ENCODE results near the gene ZYX.

The ZYX gene

DNA sequence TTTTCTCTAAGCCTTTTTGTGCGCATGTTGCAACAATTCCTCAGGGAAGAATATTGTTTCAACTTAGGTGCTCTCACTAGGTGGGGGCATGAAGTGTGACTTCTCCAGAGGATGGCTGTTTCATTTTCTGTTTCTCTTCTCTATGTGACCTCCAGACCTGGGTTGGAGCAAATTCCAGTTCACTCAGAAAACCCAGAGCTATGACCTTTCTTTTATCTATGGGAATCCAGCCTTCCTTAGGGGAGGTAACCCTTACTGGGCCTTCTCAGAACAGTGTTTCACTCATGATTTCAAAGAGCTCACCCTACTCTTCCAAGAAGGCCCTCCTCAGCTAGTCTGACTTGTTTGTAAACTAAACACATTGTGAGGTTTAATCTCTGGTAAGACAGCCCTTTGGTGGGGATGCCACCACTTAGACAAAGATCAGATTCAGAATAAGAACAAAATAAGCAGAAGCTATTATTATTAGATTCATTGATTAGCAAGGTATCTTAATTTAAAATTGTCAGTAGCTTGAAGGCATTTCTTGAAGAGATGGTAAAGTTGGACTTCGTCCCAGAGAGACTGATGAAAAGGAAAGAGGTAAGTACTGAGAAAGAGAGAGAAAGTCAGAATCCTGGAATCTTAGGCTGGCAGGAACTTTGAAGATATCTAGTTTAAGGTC is 45.5 kb downstream of the ZYX start:
- Histone ChIP-seq H3K4me3 (ENCODE audit: low read length) (no peak overlapping the region), H3K27ac (ENCODE audit: low read depth, low read length) (no peak overlapping the region), H3K4me1 (ENCODE audit: insufficient read depth, low read length) (no peaks in the 10 kb centered on the region), H3K27me3 (ENCODE audit: insufficient read depth, low read length) (no peaks in the 10 kb centered on the region), H3K9me3 (ENCODE audit: insufficient read depth, low read depth, low read length) (no peaks in the 10 kb centered on the region), H3K36me3 (ENCODE audit: insufficient read depth, low read length) (0 out of 2 replicates have a peak, but pooled peaks cover 1% of the 10 kb centered on the region), H3K9ac (ENCODE audit: low read depth, low read length) (no peak overlapping the region)
- 95% methylated on average over 2 of the region's 2 CpGs for WGBS

DNA sequence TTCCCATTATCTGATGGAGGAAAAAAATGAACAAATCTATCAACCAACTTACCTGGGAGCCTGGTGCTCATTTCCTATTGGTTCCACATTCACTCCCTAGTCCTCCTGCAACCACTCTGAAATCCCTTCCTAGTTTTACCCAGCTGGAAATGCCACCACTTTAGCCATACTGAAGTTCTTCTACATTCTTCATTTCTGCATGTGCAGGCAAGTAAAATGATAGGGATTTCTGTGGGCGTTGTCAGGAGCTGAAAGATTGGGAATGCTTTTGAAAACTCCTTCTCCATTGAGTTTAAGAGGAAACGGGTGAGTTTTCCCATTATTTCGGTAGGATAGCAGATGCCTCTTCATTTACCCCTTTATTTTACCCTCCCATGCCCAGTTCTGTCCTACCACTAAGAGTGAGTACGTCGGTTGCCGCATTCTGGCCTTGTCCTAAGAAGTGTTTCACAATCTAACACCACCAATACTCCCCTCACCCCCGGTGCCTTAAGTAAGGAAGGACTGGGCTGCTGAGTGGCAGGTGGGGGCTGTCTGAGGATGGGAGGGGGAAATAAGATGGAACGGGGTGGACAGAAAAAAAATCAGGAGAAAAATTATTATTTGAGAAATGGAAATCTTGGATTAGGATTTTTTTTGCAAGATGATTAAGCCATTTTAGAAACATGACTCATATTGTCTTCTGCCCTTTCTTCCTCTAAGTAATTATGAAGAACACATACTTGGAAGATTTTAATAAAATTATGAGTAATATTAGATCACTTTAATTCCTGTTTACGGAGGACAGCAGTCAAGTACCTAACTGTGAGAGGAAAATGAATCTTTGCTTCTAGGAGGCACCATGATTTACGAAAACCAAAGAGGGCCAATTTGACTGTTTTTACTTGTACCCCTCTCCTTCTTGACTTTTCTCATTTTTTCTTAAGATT is 48.9 kb downstream of the ZYX start:
- no peaks in the 10 kb centered on the region for H3K4me1 ChIP-seq (ENCODE audit: insufficient read depth, low read length)
- H3K4me3 ChIP-seq (ENCODE audit: low read length) = no peak overlapping the region
- no peak overlapping the region for H3K27ac ChIP-seq (ENCODE audit: low read depth, low read length)
- H3K36me3 ChIP-seq (ENCODE audit: insufficient read depth, low read length) = no peaks in the 10 kb centered on the region
- 92% methylated on average over 10 of the region's 10 CpGs for WGBS
- no peaks in the 10 kb centered on the region for H3K9me3 ChIP-seq (ENCODE audit: insufficient read depth, low read depth, low read length)
- no peaks in the 10 kb centered on the region for H3K27me3 ChIP-seq (ENCODE audit: insufficient read depth, low read length)
- no peak overlapping the region for H3K9ac ChIP-seq (ENCODE audit: low read depth, low read length)

DNA sequence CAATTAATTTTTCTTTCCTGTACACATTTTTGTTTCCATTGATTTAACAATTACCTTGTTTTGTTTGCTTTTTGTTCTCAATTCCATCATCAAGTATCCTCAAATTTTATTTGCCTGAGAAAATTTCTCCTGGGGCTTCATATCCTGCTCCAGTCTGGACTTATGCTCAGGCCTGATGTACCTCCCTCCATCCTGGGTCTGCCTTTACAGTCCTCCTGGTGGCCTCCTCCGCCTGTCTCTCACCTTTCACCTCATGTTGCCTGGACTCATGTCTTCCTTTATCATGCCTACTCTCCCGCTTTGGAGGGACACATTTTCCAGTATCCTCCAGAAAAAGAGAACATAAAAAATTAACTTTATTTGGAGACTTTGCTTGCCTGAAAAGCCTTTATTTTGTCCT is 50.0 kb downstream of the ZYX start:
- no peaks in the 10 kb centered on the region for H3K9me3 ChIP-seq (ENCODE audit: insufficient read depth, low read depth, low read length)
- no peak overlapping the region for H3K9ac ChIP-seq (ENCODE audit: low read depth, low read length)
- no peaks in the 10 kb centered on the region for H3K36me3 ChIP-seq (ENCODE audit: insufficient read depth, low read length)
- H3K4me1 ChIP-seq (ENCODE audit: insufficient read depth, low read length) = peaks cover 2% of the 10 kb centered on the region; the same call in 1 of the 2 replicates
- 85% methylated on average over 2 of the region's 2 CpGs for WGBS
- no peaks in the 10 kb centered on the region for H3K27me3 ChIP-seq (ENCODE audit: insufficient read depth, low read length)
- no peak overlapping the region for H3K4me3 ChIP-seq (ENCODE audit: low read length)
- no peak overlapping the region for H3K27ac ChIP-seq (ENCODE audit: low read depth, low read length)

DNA sequence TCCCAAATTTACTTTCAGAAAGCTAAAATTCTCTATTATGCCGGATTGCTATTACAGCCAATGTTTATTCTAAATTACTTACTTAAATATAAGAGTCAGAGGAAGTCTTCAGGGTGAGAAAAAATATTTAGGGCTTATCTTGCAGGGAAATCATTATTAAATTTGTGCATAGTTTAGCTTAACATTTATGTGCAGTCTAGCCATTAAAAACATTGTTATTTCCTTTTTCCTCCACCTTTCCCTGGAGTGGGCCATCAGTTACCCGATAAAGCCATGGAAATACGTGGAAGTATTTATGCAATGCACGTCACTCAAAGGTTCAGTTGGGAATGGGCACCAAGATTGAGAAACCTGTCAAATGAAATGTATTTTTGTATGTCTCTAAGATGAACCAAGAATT is 52.6 kb downstream of the ZYX start:
- H3K36me3 ChIP-seq (ENCODE audit: insufficient read depth, low read length) = no peaks in the 10 kb centered on the region
- no peaks in the 10 kb centered on the region for H3K9me3 ChIP-seq (ENCODE audit: insufficient read depth, low read depth, low read length)
- H3K4me1 ChIP-seq (ENCODE audit: insufficient read depth, low read length) = peaks cover 14% of the 10 kb centered on the region; the same call in 1 of the 2 replicates
- no peak overlapping the region for H3K9ac ChIP-seq (ENCODE audit: low read depth, low read length)
- H3K4me3 ChIP-seq (ENCODE audit: low read length) = no peak overlapping the region
- WGBS = 96% methylated on average over 3 of the region's 4 CpGs
- no peak overlapping the region for H3K27ac ChIP-seq (ENCODE audit: low read depth, low read length)
- H3K27me3 ChIP-seq (ENCODE audit: insufficient read depth, low read length) = no peaks in the 10 kb centered on the region

DNA sequence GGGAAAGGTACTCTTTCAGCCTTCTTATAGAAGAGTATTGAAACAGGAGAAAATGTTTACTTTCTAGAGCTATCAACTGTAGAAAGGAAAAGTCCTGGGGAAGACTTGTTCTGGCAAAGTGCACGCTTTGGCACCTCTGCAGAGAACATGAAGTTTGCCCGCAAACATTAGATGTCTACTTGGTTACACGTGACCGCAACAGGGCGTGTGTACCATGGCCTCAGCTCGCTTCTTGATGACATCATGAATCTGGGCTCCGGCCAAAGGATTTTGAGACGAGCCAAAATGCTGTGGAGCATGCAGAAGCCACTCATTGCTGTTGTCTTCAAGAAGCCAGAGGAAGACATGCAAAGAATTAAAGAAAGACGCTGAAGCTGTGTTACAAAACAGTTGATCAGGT is 53.5 kb downstream of the ZYX start:
- no peaks in the 10 kb centered on the region for H3K9me3 ChIP-seq (ENCODE audit: insufficient read depth, low read depth, low read length)
- no peak overlapping the region for H3K4me3 ChIP-seq (ENCODE audit: low read length)
- 95% methylated on average over 9 of the region's 9 CpGs for WGBS

DNA sequence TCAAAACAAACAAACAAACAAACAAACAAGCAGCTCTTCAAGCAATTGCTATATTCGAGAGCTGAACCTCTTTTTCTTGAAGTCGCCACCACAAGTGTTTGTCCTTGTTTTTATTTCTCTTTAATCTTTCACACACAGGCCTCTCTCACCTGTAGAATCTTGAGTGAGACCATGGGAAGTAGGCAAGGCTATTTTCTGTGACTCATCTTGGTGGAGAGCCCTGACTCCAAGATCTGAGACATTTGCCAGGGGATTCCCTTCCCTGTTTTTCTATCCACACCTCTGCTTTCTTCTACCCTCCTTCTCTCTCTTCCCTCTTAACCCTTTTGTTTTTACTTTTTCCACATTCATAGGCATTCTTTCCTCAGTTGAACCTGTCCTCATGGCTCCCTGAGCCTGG is 54.1 kb downstream of the ZYX start:
- peaks cover 14% of the 10 kb centered on the region; the same call in 1 of the 2 replicates for H3K4me1 ChIP-seq (ENCODE audit: insufficient read depth, low read length)
- no peaks in the 10 kb centered on the region for H3K9me3 ChIP-seq (ENCODE audit: insufficient read depth, low read depth, low read length)
- no peak overlapping the region for H3K27ac ChIP-seq (ENCODE audit: low read depth, low read length)
- H3K9ac ChIP-seq (ENCODE audit: low read depth, low read length) = no peak overlapping the region
- WGBS = 93% methylated on average over 2 of the region's 2 CpGs
- no peaks in the 10 kb centered on the region for H3K27me3 ChIP-seq (ENCODE audit: insufficient read depth, low read length)
- no peaks in the 10 kb centered on the region for H3K36me3 ChIP-seq (ENCODE audit: insufficient read depth, low read length)
- H3K4me3 ChIP-seq (ENCODE audit: low read length) = no peak overlapping the region

More for the DNA sequence above, 53.5 kb downstream of the ZYX start:
- no peak overlapping the region for H3K9ac ChIP-seq (ENCODE audit: low read depth, low read length)
- no peaks in the 10 kb centered on the region for H3K27me3 ChIP-seq (ENCODE audit: insufficient read depth, low read length)
- H3K36me3 ChIP-seq (ENCODE audit: insufficient read depth, low read length) = no peaks in the 10 kb centered on the region
- H3K27ac ChIP-seq (ENCODE audit: low read depth, low read length) = no peak overlapping the region
- H3K4me1 ChIP-seq (ENCODE audit: insufficient read depth, low read length) = peaks cover 14% of the 10 kb centered on the region; the same call in 1 of the 2 replicates

DNA sequence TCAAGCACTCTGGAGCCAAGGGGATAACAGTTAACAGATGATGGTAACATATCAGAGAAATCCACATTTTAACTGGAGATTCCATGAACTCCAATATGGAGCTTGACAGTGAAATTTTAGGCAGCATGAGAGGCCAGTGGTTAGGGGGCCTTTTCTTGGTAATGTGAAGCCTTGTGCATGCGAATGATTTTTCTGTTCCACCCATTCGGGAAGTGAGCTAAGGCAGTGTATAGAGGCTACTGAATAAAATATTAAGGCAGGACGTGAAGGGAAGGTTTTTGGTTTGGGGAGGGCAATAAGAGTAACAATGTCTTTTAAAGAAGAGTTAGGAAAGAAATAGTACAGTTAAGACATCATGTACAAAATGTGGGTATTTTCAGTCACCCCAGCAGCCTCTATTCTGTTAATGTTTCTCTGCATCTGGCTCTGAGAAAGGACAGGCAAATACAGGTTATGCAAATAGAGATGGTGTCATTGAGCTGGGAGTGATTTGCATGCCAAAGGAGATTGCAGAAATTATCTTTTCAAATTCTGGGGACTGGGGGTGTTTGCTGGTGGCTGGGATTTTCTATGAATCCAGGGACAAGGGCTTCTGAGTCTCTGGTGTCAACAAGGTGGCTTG is 55.3 kb downstream of the ZYX start:
- Histone ChIP-seq H3K27ac (ENCODE audit: low read depth, low read length) (no peak overlapping the region; the same call in 1 of the 2 replicates), H3K27me3 (ENCODE audit: insufficient read depth, low read length) (no peaks in the 10 kb centered on the region)
- WGBS = 75% methylated on average over 3 of the region's 3 CpGs

DNA sequence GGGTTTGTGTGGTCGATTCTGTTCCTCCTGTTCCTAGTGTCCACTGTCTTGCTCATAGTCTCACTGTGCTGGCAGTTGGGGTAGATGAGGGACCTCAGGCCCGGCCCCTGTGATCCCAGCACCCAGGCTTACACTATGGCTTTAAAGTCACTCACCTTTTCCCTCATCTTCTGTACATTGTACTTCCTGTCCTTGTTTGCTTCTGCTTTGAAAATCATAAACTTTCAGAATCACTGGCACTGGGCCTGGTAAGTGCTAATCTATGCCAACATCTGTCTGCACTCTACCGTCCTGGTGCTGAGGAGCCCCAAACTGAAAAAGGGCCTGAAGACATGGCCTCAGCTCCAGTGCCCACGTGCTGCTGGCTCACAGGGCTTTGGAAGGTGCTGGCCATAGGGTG is 56.4 kb downstream of the ZYX start:
- Histone ChIP-seq H3K4me3 (ENCODE audit: low read length) (no peak overlapping the region), H3K9me3 (ENCODE audit: insufficient read depth, low read depth, low read length) (no peaks in the 10 kb centered on the region), H3K27ac (ENCODE audit: low read depth, low read length) (no peak overlapping the region), H3K9ac (ENCODE audit: low read depth, low read length) (no peak overlapping the region), H3K36me3 (ENCODE audit: insufficient read depth, low read length) (no peaks in the 10 kb centered on the region), H3K27me3 (ENCODE audit: insufficient read depth, low read length) (no peaks in the 10 kb centered on the region), H3K4me1 (ENCODE audit: insufficient read depth, low read length) (peaks cover 14% of the 10 kb centered on the region; the same call in 1 of the 2 replicates)
- WGBS = 95% methylated on average over 4 of the region's 4 CpGs

More for the DNA sequence above, 55.3 kb downstream of the ZYX start:
- Histone ChIP-seq H3K36me3 (ENCODE audit: insufficient read depth, low read length) (no peaks in the 10 kb centered on the region), H3K4me3 (ENCODE audit: low read length) (no peak overlapping the region), H3K9me3 (ENCODE audit: insufficient read depth, low read depth, low read length) (no peaks in the 10 kb centered on the region), H3K9ac (ENCODE audit: low read depth, low read length) (no peak overlapping the region), H3K4me1 (ENCODE audit: insufficient read depth, low read length) (peaks cover 14% of the 10 kb centered on the region; the same call in 1 of the 2 replicates)

DNA sequence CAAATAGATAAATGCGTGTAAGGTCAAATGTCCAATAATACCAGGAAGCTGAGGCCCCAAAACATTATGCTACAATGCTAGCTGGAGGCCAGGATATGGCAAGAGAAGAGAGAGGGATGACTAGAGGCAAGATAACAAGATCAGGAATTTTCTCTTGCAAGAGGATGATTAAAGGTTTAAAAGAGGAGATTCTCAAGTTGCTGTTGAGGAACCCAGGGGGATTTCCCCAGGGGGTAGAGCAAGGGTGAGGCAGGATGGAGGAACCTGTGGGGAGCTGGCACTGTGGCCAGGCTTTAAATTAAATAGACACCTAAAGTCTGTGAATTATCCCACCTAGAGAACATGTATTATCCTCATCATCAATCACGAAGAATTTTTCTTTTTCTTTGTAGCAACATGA is 58.7 kb downstream of the ZYX start:
- H3K27me3 ChIP-seq (ENCODE audit: insufficient read depth, low read length) = no peaks in the 10 kb centered on the region
- H3K9me3 ChIP-seq (ENCODE audit: insufficient read depth, low read depth, low read length) = no peaks in the 10 kb centered on the region
- H3K4me1 ChIP-seq (ENCODE audit: insufficient read depth, low read length) = peaks cover 14% of the 10 kb centered on the region
- H3K4me3 ChIP-seq (ENCODE audit: low read length) = no peak overlapping the region
- no peak overlapping the region for H3K27ac ChIP-seq (ENCODE audit: low read depth, low read length)
- H3K9ac ChIP-seq (ENCODE audit: low read depth, low read length) = no peak overlapping the region
- WGBS = 100% methylated on average over 2 of the region's 2 CpGs
- no peaks in the 10 kb centered on the region for H3K36me3 ChIP-seq (ENCODE audit: insufficient read depth, low read length)
